Rectal smooth muscle tissue (tissue), 1 donor: ENCODE results near the gene ADAMTS3.
"Not testable (repeated sequence)": the region's sequence is repeated elsewhere in the genome, so short reads cannot be mapped to it uniquely, and the experiment has no call there.

Source experiments
- H3K27ac ChIP-seq: one replicate; pipeline ENCODE4 v1.7.0; 2013; ENCODE audit warnings: low read depth, low read length, inconsistent platforms
- H3K27me3 ChIP-seq: one replicate; pipeline ENCODE4 v1.7.0; 2013; ENCODE audit warnings: low read length; ENCODE audit not compliant: control insufficient read depth, insufficient read depth
- H3K36me3 ChIP-seq: one replicate; pipeline ENCODE4 v1.7.0; 2013; ENCODE audit warnings: low read length; ENCODE audit not compliant: control insufficient read depth, insufficient read depth
- H3K4me1 ChIP-seq: one replicate; pipeline ENCODE4 v1.7.0; 2013; ENCODE audit warnings: low read length; ENCODE audit not compliant: control insufficient read depth, insufficient read depth
- H3K4me3 ChIP-seq: one replicate; pipeline ENCODE4 v1.7.0; 2013; ENCODE audit warnings: low read length
- H3K9ac ChIP-seq: one replicate; pipeline ENCODE4 v1.7.0; 2013; ENCODE audit warnings: low read length

ADAMTS3 gene

DNA sequence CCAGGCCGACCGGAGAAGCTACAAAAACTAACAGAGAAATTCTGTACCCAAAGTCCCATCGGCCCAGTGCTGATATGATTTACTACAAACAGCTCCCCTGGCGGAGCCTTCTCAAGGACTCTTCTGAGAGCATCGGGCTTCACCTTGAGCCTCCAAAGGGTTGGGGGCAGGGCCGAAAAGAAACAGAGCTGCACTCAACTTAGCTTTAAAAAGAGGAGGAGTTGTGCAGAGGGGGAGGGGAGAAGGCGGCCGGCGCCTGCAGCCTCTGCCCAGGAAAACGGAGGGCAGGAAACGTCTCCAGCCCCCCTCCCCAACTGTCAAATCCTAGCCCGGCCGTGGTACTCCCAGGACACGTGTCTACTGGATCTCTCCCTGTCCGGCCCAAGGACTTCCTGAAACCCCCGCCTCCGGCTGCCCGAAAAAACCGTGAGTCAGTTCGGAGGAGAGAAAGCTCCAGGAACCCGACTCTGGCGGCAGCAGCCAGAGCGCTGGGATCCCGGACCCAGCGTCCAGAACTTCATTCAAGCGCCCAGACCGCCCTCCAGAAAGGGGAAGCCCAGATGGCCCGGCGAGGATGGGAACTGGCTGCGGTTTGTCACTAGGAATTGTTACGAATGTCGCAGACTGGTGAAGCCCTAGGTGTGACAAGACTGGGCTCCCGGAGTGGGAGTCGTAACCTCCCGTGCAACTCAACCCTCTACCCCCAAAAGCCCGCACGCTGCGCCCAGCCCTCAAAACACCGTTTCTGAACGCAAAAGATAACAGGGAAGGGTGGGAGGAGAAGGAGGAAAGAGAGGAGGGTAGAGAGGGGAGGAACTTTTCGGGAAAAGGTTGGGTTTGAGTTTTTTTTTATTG is 973 bp downstream of the ADAMTS3 start:
- Histone ChIP-seq H3K9ac (peak overlapping the region; percentile 21), H3K27me3 (peaks cover 2% of the 10 kb centered on the region), H3K36me3 (no peaks in the 10 kb centered on the region), H3K4me3 (peak overlapping the region; percentile 68), H3K4me1 (peaks cover 3% of the 10 kb centered on the region), H3K27ac (peak overlapping the region; percentile 5)

DNA sequence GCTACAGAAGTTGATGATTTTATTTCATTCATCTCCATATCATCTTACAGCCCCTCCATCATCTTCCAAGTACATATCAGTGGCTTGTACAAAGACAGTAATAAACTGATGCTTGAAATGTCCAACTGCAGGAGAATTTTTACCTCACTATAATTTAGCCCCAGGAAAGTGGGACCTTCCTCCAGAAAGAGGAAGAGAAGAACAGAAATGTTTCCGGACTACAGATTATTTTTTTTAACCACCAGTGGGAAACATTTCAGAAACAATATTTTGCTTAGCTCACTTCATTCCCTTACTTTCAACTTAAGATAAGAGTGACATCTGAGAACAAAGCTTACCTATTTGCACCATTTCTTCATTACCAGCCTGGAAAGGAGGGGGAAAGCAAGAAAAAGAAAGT is 2.0 kb downstream of the ADAMTS3 start:
- Histone ChIP-seq H3K27ac (no peak overlapping the region), H3K4me3 (peak overlapping the region; percentile 68), H3K36me3 (no peaks in the 10 kb centered on the region), H3K4me1 (peaks cover 3% of the 10 kb centered on the region), H3K9ac (no peak overlapping the region), H3K27me3 (peaks cover 2% of the 10 kb centered on the region)

DNA sequence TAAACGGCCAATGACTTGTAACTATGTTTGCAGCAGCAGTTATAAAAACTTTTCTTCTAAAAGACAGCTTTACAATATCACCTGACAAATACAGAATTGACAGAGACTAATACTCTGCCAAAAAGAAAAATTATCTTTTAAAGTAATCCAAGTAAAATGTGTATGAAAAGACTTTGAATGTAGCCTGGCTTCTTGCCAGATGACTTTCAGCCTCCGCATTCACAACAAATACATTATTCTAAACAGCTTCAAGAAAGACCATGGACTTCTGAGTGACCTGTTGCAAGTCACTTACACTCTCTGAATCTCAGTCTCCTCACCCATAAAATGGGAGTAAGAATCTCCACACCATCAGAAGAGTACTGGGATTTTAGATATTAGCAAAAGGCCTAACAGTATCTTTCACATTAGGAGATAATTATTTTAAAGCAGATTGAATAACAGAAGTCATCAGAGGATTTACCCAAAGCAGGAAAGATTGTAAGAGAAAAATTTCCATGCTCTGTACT is 2.5 kb downstream of the ADAMTS3 start:
- no peak overlapping the region for H3K27ac ChIP-seq
- H3K27me3 ChIP-seq, result peaks cover 2% of the 10 kb centered on the region
- no peak overlapping the region for H3K4me3 ChIP-seq
- no peak overlapping the region for H3K9ac ChIP-seq
- no peaks in the 10 kb centered on the region for H3K36me3 ChIP-seq
- peaks cover 3% of the 10 kb centered on the region for H3K4me1 ChIP-seq

GRCh38 chr4:72564789-72565188 is 4.2 kb downstream of the ADAMTS3 start:
- peaks cover 3% of the 10 kb centered on the region for H3K4me1 ChIP-seq

GRCh38 chr4:72564184-72564583 is 4.8 kb downstream of the ADAMTS3 start:
- Histone ChIP-seq H3K27ac (no peak overlapping the region), H3K4me3 (no peak overlapping the region), H3K27me3 (no peaks in the 10 kb centered on the region), H3K4me1 (peaks cover 3% of the 10 kb centered on the region), H3K9ac (no peak overlapping the region), H3K36me3 (no peaks in the 10 kb centered on the region)

More at GRCh38 chr4:72564789-72565188, 4.2 kb downstream of the ADAMTS3 start:
- Histone ChIP-seq H3K36me3 (no peaks in the 10 kb centered on the region), H3K27ac (no peak overlapping the region), H3K27me3 (peaks cover 2% of the 10 kb centered on the region), H3K4me3 (no peak overlapping the region), H3K9ac (no peak overlapping the region)

DNA sequence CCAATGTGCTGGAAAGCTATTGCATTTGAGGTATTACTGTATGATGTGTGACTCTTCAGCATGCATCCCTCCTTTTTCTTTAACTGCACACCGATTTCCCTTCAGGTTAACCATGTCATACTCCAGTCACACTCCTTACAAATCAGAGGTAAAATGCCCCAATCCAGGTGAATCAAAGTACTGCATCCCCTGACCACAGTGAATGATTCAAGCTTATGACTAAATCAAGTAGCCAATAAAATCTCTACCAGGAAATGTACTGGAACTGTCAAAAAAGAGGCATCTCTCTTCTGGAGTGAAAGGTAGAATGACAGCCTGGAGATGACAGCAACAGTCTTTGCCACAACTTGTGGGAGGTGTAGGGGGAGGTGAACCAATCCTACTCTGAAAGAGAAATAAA is 10.4 kb downstream of the ADAMTS3 start:
- Histone ChIP-seq H3K27ac (no peak overlapping the region), H3K36me3 (no peaks in the 10 kb centered on the region), H3K27me3 (no peaks in the 10 kb centered on the region), H3K4me3 (no peak overlapping the region), H3K4me1 (no peaks in the 10 kb centered on the region), H3K9ac (no peak overlapping the region)

- H3K4me1 ChIP-seq, result no peaks in the 10 kb centered on the region
- no peaks in the 10 kb centered on the region for H3K27me3 ChIP-seq
- no peaks in the 10 kb centered on the region for H3K36me3 ChIP-seq
- no peak overlapping the region for H3K27ac ChIP-seq
- no peak overlapping the region for H3K9ac ChIP-seq
- H3K4me3 ChIP-seq, result no peak overlapping the region
Measured at GRCh38 chr4:72557021-72557420, 12.0 kb downstream of the ADAMTS3 start.

DNA sequence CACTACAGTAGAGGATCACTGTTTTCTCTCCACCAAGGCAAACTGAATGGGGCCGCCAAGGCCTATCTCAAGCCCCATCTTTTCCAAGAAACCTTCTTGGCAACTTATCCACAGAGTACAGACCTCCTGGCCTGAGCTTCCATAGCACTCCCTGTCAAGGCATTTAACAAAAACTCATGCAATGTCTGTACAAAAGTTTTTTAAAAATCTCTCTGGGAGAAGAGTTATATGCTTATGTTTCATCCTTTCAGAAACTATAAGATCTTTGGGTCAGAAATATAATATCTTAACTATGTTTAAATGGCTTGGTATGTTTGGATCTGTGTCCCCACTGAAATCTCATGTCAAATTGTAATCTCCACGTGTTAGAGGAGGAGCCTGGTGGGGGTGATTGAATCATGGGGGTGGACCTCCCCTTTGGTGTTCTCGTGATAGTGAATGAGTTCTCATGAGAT is 13.6 kb downstream of the ADAMTS3 start:
- Histone ChIP-seq H3K4me3 (no peak overlapping the region), H3K4me1 (no peaks in the 10 kb centered on the region), H3K27ac (no peak overlapping the region), H3K27me3 (no peaks in the 10 kb centered on the region), H3K9ac (no peak overlapping the region), H3K36me3 (no peaks in the 10 kb centered on the region)

DNA sequence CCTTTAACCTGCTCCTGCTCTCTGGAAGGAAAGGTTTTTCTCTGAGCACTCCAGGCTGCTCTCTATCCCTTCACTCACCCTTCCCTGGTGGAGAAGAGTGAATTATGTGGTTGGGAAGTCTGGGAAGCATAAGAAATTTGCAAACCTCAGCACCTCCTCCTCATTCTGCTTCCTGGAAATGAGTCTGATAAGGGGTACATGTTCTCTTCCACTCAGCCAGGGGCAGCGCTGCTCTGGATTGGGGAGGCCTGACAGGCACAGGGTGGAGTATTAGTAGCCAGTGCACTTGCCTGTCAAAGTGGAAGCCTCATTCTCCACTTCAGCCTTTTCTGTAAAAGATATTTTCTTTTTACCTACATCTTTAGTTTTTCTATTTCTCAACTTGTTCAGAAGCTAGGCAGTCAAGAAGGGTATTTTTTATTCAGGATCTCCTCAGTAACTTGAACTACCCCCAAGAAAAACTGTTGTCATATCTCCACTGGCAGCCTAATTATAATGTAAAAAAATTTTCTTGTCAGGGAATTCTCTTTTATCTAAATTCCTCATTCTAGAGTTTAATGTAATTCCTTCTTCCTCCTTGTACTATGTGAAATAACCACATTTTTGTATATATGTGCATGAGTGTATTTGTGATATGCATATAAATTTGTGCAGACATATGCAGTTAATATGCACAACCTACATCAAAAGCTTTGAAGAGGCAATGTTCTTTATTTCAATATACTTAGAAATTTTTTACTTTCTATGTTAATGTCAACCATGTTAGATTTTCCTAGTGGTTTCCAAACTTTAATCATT is 15.3 kb downstream of the ADAMTS3 start:
- no peaks in the 10 kb centered on the region for H3K4me1 ChIP-seq
- H3K27me3 ChIP-seq, result no peaks in the 10 kb centered on the region
- no peak overlapping the region for H3K27ac ChIP-seq
- H3K9ac ChIP-seq, result no peak overlapping the region
- no peaks in the 10 kb centered on the region for H3K36me3 ChIP-seq
- no peak overlapping the region for H3K4me3 ChIP-seq

DNA sequence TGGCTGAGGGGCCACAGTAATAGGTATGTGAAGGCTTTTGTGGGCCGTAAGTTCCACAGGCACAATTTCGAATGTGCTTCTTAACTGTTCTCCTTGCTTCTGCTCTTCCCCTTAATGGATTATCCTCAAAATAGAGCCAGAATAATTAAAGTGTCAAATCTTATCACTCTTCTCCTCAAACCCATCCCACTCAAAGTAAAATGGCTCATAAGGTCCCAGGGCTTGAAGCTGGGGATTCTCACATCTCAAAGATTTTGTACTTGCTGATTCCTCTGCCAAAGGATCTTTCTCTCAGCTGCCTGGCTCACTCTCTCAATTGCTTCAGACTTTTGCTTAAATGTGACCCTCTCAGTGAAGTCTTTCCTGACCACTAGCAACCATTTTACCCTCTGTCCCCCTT is 16.6 kb downstream of the ADAMTS3 start:
- Histone ChIP-seq H3K36me3 (no peaks in the 10 kb centered on the region), H3K4me1 (no peaks in the 10 kb centered on the region), H3K4me3 (no peak overlapping the region), H3K9ac (no peak overlapping the region), H3K27me3 (no peaks in the 10 kb centered on the region), H3K27ac (no peak overlapping the region)

- Histone ChIP-seq H3K27ac (no peak overlapping the region), H3K9ac (no peak overlapping the region), H3K27me3 (no peaks in the 10 kb centered on the region), H3K36me3 (no peaks in the 10 kb centered on the region), H3K4me3 (no peak overlapping the region), H3K4me1 (no peaks in the 10 kb centered on the region)
Measured at GRCh38 chr4:72546456-72546855, 22.6 kb downstream of the ADAMTS3 start.

- H3K4me1 ChIP-seq, H3K4me3 ChIP-seq, H3K27ac ChIP-seq, H3K27me3 ChIP-seq, H3K9ac ChIP-seq, H3K36me3 ChIP-seq: not testable (repeated sequence)
Measured at GRCh38 chr4:72540694-72541093, 28.3 kb downstream of the ADAMTS3 start.
